Adipocyte (in vitro differentiated cells): ENCODE results near the gene CCDC126.
"Not testable (repeated sequence)": the region's sequence is repeated elsewhere in the genome, so short reads cannot be mapped to it uniquely, and the experiment has no call there.

ENCODE experiments used
- DNase-seq: peaks from one replicate; pipeline ENCODE4 v3.0.0-alpha.2; 2015; ENCODE audit warnings: low read depth
- H3K27me3 ChIP-seq: replicated peaks from 2 replicates; pipeline ENCODE4 v1.7.0; 2013; ENCODE audit warnings: mild to moderate bottlenecking, low read length, moderate library complexity; ENCODE audit not compliant: control insufficient read depth, insufficient read depth
- H3K36me3 ChIP-seq: 2 replicates; pipeline ENCODE4 v1.7.0; 2013; ENCODE audit warnings: low read length, mild to moderate bottlenecking, moderate library complexity; ENCODE audit not compliant: control insufficient read depth, insufficient read depth, severe bottlenecking
- H3K4me1 ChIP-seq: 2 replicates; pipeline ENCODE4 v1.7.0; 2013; ENCODE audit warnings: mild to moderate bottlenecking, low read length, moderate library complexity; ENCODE audit not compliant: control insufficient read depth, insufficient read depth
- H3K4me3 ChIP-seq: 2 replicates; pipeline ENCODE4 v1.7.0; 2013; ENCODE audit warnings: mild to moderate bottlenecking, low read length, moderate library complexity
- H3K9ac ChIP-seq: 2 replicates; pipeline ENCODE4 v1.7.0; 2013; ENCODE audit warnings: mild to moderate bottlenecking, low read length, moderate library complexity
- H3K9me3 ChIP-seq: 2 replicates; pipeline ENCODE4 v1.7.0; 2013; ENCODE audit warnings: mild to moderate bottlenecking, low read length, moderate library complexity; ENCODE audit not compliant: control insufficient read depth

Gene CCDC126, protein sequence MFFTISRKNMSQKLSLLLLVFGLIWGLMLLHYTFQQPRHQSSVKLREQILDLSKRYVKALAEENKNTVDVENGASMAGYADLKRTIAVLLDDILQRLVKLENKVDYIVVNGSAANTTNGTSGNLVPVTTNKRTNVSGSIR

DNA sequence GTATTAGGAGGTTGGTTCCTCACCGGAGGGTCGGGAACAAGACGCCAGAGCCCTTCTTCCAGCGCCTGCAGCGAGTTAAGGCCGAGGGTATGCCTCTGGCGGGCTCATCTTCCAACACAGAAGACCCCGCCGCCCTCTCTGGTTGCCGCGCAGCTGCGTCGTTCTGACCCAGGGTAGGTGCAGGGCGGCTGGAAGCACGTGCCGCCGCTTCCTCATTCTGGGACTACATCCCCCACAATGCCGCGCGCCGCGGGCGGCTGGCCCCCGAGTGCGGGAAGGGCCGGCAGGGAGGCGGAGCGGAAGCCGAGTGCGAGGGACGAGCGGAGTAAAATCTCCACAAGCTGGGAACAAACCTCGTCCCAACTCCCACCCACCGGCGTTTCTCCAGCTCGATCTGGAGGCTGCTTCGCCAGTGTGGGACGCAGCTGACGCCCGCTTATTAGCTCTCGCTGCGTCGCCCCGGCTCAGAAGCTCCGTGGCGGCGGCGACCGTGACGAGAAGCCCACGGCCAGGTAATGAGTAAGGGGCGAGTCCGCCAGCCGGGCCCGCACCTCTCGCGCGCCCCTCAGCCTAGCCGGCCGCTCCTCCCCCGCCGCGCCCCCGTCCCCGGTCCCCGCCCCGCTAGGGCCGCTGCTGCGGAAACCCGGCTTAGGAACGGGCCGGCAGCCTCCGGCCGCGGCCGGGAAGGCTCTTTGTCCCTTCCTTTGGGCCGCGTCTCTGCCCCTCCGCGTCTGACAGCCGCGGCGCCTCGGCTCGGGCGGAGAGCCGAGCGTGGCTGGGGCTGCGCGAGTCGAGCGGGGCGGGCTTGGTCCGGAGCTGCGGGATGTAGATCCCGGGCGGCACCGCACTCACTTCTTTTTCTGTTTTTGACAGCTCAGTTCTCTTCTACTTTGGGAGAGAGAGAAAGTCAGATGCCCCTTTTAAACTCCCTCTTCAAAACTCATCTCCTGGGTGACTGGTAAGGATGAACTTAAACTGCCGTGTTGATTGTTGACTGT, at the start of gene CCDC126:
CCDC126 (plus strand) TSS at position 289 of the 998 bp plus-strand sequence. CDS start 13,934 bp downstream, outside the sequence.
- DNase-seq, result peak; percentile 96
- Histone ChIP-seq H3K9ac (peak within 1 kb of the TSS; percentile 88), H3K27me3 (no peaks in the 10 kb centered on the region), H3K36me3 (no peaks in the 10 kb centered on the region), H3K9me3 (no peaks in the 10 kb centered on the region), H3K4me1 (peaks cover 19% of the 10 kb centered on the region), H3K4me3 (peak within 1 kb of the TSS; percentile 95)

DNA sequence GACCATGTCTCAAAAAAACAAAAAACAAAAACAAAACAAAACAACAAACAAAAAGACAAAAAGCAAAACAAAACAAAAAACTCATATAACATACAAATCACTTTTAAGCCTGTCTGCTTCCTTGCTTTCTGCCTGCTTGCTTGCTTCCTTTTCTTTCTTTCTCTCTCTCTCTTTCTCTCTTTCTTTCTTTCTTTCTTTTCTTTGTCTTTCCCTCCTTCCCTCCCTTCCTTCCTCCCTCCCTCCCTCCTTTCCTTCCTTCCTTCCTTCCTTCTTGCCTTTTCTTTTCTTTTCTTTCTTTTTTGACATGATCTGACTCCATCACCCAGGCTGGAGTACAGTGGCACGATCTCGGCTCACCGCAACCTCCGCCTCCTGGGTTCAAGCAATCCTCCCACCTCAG, 49.5 kb upstream of the CCDC126 start:
- peaks cover 3% of the 10 kb centered on the region for H3K9me3 ChIP-seq
- no peak overlapping the region for H3K9ac ChIP-seq
- H3K36me3 ChIP-seq, result no peaks in the 10 kb centered on the region
- no peak for DNase-seq
- no peak overlapping the region for H3K4me3 ChIP-seq
- H3K4me1 ChIP-seq, result no peaks in the 10 kb centered on the region
- H3K27me3 ChIP-seq, result peaks cover 4% of the 10 kb centered on the region

DNA sequence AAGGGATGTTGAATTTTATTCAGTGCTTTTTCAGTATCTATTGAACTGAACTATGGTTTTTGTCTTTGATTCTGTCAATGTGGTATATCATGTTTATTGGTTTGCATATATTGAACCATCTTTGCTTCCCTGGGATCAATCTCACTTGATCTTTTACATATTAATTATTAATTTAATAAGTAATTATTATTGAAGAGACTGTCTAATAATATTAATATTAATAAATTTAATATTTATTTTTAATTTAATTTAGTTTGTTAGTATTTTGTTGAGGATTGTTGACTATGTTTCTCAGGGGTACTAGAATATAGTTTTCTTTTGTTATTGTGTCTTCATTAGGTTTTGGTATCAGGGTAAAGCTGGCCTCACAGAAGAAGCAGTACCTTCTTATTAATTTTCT, 38.9 kb upstream of the CCDC126 start:
- no peak for DNase-seq
- peaks cover 7% of the 10 kb centered on the region for H3K9me3 ChIP-seq
- no peaks in the 10 kb centered on the region for H3K27me3 ChIP-seq
- H3K4me3 ChIP-seq, result no peak overlapping the region
- no peaks in the 10 kb centered on the region for H3K36me3 ChIP-seq
- H3K9ac ChIP-seq, result no peak overlapping the region
- H3K4me1 ChIP-seq, result no peaks in the 10 kb centered on the region

DNA sequence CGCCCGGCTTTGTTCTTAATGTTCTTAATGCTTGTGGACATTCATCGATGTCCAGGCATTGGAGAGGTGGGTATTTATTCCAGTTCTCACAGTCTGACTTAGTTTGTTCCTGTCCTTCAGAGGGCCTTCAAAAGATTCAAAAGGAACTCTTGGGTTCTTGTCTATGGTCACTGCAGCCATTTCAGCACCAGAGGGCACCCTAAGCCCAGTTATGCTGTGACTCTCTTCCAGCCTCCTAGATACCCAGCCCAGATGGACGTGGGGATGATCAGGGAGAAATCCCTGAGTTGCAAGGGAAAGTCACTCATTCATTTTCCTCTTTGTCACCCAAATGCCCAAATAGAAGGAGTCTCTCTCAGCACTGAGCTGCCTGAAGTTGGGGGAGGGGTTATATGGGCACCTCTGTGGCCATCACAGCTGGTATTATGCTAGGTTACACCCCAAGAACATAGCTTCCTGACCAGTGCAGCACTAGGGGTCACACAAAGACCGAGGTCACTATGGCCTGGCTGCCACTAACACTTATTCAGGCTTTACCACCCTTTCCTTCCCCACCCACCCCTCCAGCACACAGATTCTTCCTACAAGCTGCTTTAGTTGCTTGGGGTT, 26.5 kb upstream of the CCDC126 start:
- Histone ChIP-seq H3K4me1 (no peaks in the 10 kb centered on the region), H3K4me3 (no peak overlapping the region), H3K27me3 (no peaks in the 10 kb centered on the region), H3K9ac (no peak overlapping the region), H3K9me3 (no peaks in the 10 kb centered on the region), H3K36me3 (no peaks in the 10 kb centered on the region)
- DNase-seq, result peak; percentile 92

DNA sequence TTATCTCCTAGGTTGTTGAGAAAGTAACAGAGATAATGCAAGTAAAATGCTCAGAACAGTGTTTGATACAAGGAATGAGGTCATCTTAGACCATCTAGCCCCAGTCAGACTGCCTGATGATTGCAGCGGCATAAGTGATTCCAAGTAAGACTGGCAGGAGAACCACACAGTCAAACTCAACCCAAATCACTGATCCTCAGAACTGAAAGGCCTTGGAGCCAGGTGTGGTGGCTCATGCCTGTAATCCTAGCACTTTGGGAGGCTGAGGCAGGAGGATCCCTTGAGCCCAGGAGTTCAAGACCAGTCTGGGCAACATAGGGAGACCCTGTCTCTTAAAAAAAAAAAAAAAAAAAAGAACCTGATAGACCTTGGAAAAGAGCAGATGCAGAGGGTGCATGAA, 15.2 kb upstream of the CCDC126 start:
- H3K36me3 ChIP-seq, H3K9me3 ChIP-seq, DNase-seq, H3K4me3 ChIP-seq, H3K9ac ChIP-seq, H3K4me1 ChIP-seq, H3K27me3 ChIP-seq: not testable (repeated sequence)

DNA sequence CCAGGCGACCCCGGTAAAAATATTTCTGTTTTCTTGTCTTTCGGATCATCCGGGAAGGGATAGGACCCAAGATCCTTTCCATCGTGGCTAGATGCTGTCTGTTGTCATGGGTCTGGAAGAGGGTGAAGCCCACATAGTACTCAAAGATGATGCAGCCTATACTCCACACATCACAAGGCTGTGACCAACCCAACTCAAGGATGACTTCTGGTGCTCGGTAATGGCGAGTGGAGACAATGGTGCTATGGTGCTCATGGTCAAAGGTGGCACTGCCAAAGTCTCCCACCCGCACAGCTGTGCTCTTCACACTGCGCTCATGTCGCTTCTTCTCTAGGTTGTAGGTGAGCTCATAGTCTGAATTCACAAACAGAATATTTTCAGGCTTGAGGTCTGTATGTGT, 11.9 kb upstream of the CCDC126 start:
- not testable (repeated sequence) for H3K27me3 ChIP-seq, H3K9me3 ChIP-seq, DNase-seq, H3K36me3 ChIP-seq, H3K4me1 ChIP-seq, H3K9ac ChIP-seq, H3K4me3 ChIP-seq

DNA sequence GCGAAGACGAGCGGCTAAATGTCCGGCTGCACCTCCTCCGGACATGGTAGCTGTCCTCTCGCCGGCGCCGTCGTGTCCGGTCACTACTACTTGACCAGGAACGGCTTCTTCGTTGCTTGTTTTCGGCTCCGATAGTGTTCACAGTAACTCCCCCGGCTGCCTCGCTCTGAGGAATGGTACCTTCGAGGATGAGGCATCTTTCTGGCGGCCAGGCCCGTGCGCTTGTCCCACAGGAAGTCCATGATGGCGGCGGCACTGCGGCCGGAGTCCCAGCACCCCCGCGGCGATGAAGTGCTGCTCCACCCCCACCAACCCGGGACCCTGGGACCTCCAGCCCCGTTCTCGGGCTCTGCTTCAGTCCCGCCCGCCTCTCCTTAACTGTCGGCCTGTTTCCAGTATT, 11.0 kb upstream of the CCDC126 start:
- DNase-seq, result no peak
- no peaks in the 10 kb centered on the region for H3K36me3 ChIP-seq
- no peaks in the 10 kb centered on the region for H3K9me3 ChIP-seq
- no peak overlapping the region for H3K4me3 ChIP-seq
- H3K9ac ChIP-seq, result no peak overlapping the region
- no peaks in the 10 kb centered on the region for H3K27me3 ChIP-seq
- H3K4me1 ChIP-seq, result no peaks in the 10 kb centered on the region

DNA sequence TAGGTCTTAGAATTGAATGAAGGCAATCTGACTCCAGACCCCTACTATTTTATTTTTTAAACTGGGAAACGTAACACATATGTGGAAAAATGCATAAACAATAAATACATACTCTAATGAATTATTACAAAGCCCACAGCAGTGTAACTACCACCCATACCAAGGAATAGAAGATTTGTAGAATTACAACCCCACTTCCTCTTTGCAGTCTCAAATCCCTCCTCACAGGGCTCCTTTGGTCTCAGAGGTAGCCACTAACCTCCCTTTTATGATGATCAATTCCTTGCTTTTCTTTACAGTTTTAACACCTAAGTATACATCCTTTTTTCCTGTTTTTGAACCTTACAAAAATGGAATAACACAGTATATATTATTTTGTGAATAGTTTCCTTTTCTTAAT, 6.7 kb upstream of the CCDC126 start:
- H3K9me3 ChIP-seq, result no peaks in the 10 kb centered on the region
- no peak overlapping the region for H3K4me3 ChIP-seq
- no peaks in the 10 kb centered on the region for H3K4me1 ChIP-seq
- H3K36me3 ChIP-seq, result no peaks in the 10 kb centered on the region
- DNase-seq, result no peak
- no peaks in the 10 kb centered on the region for H3K27me3 ChIP-seq
- H3K9ac ChIP-seq, result no peak overlapping the region

DNA sequence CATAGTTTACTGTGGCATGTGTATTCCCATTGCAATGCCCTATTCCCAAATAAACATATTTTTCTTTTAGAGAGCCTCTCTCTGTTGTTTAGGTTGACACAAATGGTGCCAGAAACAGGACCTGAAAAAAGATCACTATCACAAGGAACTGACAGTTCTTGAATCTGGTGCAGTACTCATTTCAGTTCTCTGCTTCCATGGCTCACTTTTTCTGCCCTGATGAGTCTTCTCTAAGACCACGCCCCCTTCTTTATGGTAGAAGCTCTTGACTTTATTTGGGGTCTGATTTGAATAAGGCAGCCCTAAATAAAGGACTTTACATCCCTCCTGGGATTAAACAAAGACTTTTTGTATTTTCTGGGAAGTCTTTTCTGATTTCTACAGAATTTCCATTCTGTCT, 3.5 kb upstream of the CCDC126 start:
- DNase-seq, result no peak
- Histone ChIP-seq H3K4me1 (peaks cover 10% of the 10 kb centered on the region), H3K9me3 (no peaks in the 10 kb centered on the region), H3K4me3 (no peak overlapping the region), H3K9ac (no peak overlapping the region), H3K27me3 (no peaks in the 10 kb centered on the region), H3K36me3 (no peaks in the 10 kb centered on the region)

DNA sequence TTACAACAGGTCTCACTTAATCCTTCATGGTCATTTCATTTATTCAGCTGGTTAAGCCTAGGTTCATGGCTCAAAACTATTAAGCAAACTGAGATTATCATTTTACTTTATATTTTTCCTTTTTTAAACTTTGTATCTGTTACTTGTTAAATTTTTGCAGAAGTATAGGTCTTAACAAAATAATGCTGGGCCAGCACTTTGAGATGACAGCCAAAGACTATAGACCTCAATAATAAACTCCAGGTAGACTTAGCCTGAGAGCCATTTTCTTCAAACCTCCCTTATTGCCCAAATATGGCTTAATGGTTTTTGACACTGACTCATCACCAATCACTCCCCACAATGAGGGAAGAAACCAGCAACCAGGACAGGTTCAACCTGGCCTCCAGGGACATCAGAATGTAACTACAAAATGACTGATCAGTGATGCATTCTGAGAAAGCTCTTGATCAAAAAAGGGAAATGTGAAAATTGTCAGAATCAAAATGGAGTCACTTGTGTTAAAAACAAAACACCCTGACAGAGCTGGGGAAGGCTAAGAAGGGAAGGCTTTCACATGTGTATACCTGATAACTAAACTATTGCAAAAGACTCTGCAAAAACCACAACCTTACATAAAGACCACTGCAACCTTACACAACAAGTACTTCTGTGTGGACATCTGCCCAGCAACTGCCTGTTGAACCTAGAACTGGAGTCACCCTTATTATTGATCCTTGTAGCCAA, 2.1 kb upstream of the CCDC126 start:
- Histone ChIP-seq H3K9ac (no peak overlapping the region), H3K4me1 (peaks cover 11% of the 10 kb centered on the region), H3K27me3 (no peaks in the 10 kb centered on the region), H3K9me3 (no peaks in the 10 kb centered on the region), H3K36me3 (no peaks in the 10 kb centered on the region), H3K4me3 (no peak overlapping the region)
- no peak for DNase-seq

DNA sequence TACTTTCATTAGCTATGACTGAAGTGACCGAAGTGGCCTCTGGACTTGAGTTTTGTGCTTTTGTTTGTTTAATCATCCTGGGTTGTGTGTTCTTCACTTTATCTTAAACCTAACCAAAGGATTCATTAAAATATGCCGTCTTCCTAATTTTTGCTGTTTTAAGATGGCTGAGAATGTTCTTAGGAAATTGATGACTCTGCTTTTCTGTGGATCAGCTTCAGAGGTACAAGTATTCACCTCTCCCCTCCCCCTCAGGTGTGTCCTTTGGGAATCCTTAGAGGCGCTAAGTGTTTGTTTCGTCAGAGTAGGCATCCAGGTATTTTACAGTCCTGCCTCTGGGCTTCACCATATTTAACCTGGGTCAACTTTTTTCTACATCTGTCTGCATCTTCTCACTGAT, 1.1 kb downstream of the CCDC126 start:
- H3K9ac ChIP-seq, result peak overlapping the region; percentile 88
- H3K36me3 ChIP-seq, result no peaks in the 10 kb centered on the region
- H3K9me3 ChIP-seq, result no peaks in the 10 kb centered on the region
- H3K27me3 ChIP-seq, result no peaks in the 10 kb centered on the region
- peak overlapping the region; percentile 95 for H3K4me3 ChIP-seq
- peak; percentile 22 for DNase-seq
- peaks cover 19% of the 10 kb centered on the region for H3K4me1 ChIP-seq
